HG02970 (cell line): Measurements from ENCODE around the gene SYT2.
A peak's percentile ranks its signal among the peaks of the same experiment; 100 is the strongest.
"Not testable (repeated sequence)": the region's sequence is repeated elsewhere in the genome, so short reads cannot be mapped to it uniquely, and the experiment has no call there.

Source experiments
- ATAC-seq: cut with Tn5 transposase; IDR thresholded peaks from one replicate; pipeline ENCODE4 v1.9.1; 2021; ENCODE audit warnings: mild to moderate bottlenecking, moderate library complexity, moderate number of reproducible peaks; ENCODE audit not compliant: unreplicated experiment, low FRiP score

The SYT2 gene

DNA sequence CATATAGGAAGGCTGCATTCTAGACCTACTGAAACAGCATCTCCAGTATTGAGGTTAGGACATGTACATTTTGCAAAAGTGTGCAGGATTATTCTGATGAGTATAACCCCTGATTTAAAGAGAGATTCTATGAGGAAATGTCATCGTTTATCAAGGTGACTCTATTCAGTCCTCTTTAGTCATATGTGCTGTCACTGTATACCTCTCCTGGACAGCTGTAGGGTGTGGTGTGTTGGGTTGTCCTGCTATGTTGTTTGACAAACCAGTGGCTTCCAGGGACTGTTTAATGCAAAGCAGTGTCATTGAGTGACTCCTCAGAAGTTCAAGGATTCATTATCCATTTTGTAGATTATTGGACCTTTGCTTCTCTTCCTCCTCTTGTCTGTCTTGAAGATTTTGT, 152.6 kb downstream of the SYT2 start:
- not testable (repeated sequence) for ATAC-seq

DNA sequence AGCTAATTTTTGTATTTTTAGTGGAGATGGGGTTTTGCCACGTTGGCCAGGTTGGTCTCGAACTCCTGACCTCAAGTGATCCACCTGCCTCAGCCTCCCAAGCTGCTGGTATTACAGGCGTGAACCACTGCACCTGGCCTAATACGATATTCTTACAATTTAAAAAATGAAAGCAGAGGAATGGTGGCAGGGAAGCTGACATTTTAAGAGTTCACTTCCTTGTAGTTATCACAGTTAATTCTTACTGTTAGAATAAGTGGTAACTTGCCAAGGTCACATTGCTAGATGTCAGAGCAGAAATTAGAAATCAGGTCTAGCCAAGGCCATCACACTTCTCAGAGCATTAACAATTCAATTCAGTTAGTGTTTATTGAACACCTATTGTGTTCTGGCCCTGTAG, 154.2 kb downstream of the SYT2 start:
- not testable (repeated sequence) for ATAC-seq

GRCh38 chr1:202554619-202555018, 155.6 kb downstream of the SYT2 start:
- not testable (repeated sequence) for ATAC-seq

DNA sequence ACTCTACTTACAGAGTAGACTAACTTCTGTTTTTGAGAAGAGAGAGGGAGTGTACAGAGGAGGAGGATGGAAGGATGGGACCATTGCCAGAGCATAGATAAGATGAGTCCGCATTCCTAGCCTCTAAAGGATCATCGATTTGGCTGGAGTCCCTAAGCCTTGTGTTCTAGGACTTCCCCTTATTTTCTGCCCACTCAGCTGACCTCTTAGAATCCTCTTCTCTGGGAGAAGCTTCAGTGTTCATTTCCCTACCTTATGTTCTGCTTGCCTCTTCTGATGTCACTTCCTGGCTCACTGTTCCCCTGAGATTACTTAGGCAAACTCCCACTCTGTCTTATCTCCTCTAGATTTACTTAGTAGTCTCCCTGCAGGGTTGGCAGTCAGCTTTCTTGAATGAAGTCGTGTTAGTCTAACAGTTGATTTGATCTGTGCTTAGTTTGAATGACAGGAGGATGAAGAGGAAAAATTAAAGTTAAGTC, 156.7 kb downstream of the SYT2 start:
- ATAC-seq, result no peak

DNA sequence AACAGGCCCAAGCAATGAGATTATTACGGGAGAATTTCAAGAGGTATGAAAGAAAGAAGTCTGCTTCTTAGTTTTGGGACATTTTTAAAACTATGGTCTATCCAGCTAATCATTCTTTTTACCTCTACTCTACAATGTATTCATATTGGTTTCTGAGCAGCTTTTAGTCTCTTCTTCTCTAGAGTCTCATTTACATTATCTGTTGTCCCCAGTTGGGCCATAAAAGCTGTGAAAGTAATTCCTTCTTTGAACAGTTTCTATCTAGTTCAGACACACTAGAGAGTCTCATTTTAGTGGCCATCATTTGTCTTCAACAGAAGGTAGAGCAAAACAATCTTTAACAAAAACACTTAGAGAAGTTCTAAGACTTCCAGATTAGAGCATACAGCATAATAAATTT, 157.2 kb downstream of the SYT2 start:
- ATAC-seq, result not testable (repeated sequence)

DNA sequence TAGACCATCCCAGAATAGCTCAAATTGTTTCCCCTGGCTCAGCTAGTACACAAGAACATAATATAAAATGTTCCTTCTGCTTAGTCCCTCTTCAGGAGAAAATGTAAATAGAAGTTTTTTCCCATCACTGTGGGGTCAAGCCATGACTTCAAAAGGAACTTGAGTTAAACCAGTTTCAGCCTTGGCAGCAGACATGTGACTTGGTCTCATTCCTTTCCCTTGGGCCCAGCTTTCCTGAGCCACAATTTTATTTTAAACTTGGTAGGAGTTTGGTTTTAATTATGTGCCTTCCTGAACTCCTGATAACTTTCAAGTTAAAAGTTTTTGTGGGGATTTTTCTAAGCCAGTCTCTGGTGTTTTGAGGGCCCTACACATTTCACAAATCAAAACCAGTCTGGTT, 157.6 kb downstream of the SYT2 start:
- ATAC-seq, result not testable (repeated sequence)

GRCh38 chr1:202551683-202552082, 158.6 kb downstream of the SYT2 start:
- ATAC-seq, result no peak

GRCh38 chr1:202550088-202550487, 160.2 kb downstream of the SYT2 start:
- not testable (repeated sequence) for ATAC-seq

DNA sequence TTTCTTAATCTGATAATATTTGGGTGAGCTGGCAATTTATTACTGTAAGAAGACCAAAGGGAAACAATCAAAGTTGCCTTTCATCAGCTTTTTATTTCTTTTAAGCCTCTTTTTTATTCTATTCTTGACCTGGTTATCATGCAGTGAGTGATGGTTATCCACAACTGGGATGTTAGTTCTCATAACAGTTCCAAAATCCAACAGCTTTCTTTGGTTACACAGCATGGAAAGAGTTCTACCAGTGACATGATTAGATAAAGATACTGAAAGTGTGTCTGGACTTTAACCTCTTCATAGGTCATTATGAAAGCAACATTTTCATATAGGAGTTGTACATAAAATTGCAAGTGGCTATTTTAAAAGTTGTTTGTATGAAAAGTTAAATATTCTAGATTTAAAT, 163.0 kb downstream of the SYT2 start:
- no peak for ATAC-seq

DNA sequence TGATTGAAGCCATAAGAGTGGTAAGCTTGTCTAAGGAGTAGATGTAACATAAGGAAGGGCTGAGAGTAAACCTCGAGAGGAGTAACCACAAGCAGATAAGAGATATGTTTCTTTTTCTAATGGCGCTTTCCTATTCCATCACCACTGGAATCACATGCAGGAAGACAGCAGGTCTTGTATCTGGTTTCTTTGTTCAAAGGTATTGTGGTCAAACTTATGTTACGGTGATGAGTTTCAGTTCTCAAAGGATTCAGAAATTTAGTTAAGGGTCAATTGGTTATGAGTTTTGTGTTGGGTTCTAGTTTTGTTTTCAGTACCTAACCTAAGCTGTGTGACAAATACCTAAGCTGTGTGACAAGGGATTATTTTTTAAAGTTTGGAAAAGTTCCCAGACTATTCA, 163.5 kb downstream of the SYT2 start:
- peak; percentile 65 for ATAC-seq

DNA sequence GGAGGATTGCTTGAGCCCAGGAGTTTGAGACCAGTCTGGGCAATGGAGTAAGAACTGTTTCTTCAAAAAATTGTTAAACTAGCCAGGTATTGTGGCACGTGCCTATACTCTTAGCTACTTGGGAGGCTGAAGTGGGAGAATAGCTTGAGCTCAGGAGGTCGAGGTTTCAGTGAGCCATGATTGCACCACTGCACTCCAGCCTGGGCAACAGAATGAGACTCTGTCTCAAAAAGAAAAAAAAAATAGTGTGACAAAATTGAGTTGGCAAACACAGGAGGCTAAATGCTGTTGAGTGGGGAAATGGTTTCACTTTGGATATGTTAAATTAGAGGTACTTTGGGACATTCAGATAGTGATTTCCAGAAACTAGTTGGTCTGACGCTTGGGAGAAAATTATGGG, 163.9 kb downstream of the SYT2 start:
- ATAC-seq, result not testable (repeated sequence)

- ATAC-seq, result not testable (repeated sequence)
These were observed 164.5 kb downstream of the SYT2 start for GRCh38 chr1:202545647-202546303.

- not testable (repeated sequence) for ATAC-seq
These were observed 165.3 kb downstream of the SYT2 start for GRCh38 chr1:202544766-202545449.

DNA sequence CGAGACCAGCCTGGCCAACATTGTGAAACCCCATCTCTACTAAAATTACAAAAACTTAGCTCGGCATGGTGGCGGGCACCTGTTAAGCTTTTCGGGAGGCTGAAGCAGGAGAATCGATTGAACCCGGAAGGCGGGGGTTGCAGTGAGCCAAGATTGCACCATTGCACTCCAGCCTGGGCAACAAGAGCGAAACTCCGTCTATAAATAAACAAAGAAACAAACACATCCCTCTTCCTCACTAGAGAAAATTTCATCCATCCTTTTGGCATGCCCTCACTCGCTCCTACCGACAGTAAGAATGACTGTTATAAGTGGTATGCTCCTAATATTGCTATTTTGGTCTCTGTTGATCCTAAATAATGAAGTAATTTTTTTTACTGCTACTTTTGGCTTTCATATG, 166.7 kb downstream of the SYT2 start:
- not testable (repeated sequence) for ATAC-seq

- not testable (repeated sequence) for ATAC-seq
These were observed 167.8 kb downstream of the SYT2 start for GRCh38 chr1:202542415-202542814.

DNA sequence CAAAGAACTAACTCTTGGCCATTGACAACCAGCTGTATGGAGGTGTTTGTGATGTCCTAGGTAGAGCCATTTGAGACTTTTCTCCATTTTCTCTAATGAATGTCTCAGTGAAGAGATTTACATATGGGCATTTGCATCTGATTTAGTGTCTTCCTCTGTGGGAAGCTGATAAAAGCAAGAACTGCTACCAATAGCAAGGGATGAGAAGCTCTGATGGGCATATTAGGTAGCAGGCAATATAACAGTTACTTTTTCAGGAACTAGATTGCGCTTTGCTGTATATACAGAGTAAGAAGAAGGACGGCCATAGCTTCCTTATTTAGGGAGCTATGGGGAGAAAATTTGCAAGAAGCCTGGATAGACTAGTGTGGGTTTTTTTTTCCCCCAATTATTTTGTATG, 169.4 kb downstream of the SYT2 start:
- not testable (repeated sequence) for ATAC-seq
